Neural progenitor cell (in vitro differentiated cells): ENCODE results near the gene KRTAP12-1. TPM values are rescaled to one million over a fixed set of nuclear protein-coding genes. Genes with fewer than 3 reads are reported as not detected.

ENCODE experiments used
- DNase-seq: peaks from one replicate; pipeline ENCODE4 v3.0.0-alpha.2; 2016; ENCODE audit warnings: low spot score
- H2AFZ ChIP-seq: fragments of 200-600 bp; sonication (generic); replicated peaks from 2 replicates; pipeline ENCODE4 v1.6.1; 2016; ENCODE audit warnings: antibody characterized with exemption
- H3F3A ChIP-seq: fragments of 200-600 bp; sonication (generic); 2 replicates; pipeline ENCODE4 v1.6.1; 2016; ENCODE audit warnings: antibody characterized with exemption, low read depth
- H3K27ac ChIP-seq: fragments of 200-600 bp; sonication (generic); 2 replicates; pipeline ENCODE4 v1.5.1; 2016; ENCODE audit warnings: mild to moderate bottlenecking
- H3K27me3 ChIP-seq: fragments of 200-600 bp; sonication (generic); 2 replicates; pipeline ENCODE4 v1.6.1; 2016; ENCODE audit warnings: mild to moderate bottlenecking, moderate library complexity
- H3K36me3 ChIP-seq: fragments of 200-600 bp; sonication (generic); 2 replicates; pipeline ENCODE4 v1.5.1; 2016
- H3K4me1 ChIP-seq: fragments of 200-600 bp; sonication (generic); 2 replicates; pipeline ENCODE4 v1.6.1; 2016; ENCODE audit warnings: mixed run types
- H3K4me2 ChIP-seq: fragments of 200-600 bp; sonication (generic); 2 replicates; pipeline ENCODE4 v1.6.1; 2016
- H3K4me3 ChIP-seq: fragments of 200-600 bp; sonication (generic); 2 replicates; pipeline ENCODE4 v1.5.1; 2016
- H3K79me2 ChIP-seq: fragments of 200-600 bp; sonication (generic); 2 replicates; pipeline ENCODE4 v1.6.1; 2016; ENCODE audit warnings: low read depth
- H3K9ac ChIP-seq: fragments of 200-600 bp; sonication (generic); 2 replicates; pipeline ENCODE4 v1.6.1; 2016
- H3K9me3 ChIP-seq: fragments of 200-600 bp; sonication (generic); 2 replicates; pipeline ENCODE4 v1.5.1; 2016; ENCODE audit warnings: low read depth
- H4K20me1 ChIP-seq: fragments of 200-600 bp; sonication (generic); 2 replicates; pipeline ENCODE4 v1.6.1; 2016; ENCODE audit warnings: low read depth
- H3K27ac Mint-ChIP-seq: 3 replicates; pipeline ENCODE4 v1.8.0; 2021; ENCODE audit warnings: mixed read lengths
- H3K27me3 Mint-ChIP-seq: 2 replicates; pipeline ENCODE4 v1.8.0; 2022; ENCODE audit warnings: low read depth, mild to moderate bottlenecking, inconsistent platforms, moderate library complexity, mixed read lengths; ENCODE audit not compliant: insufficient read depth
- H3K36me3 Mint-ChIP-seq: 3 replicates; pipeline ENCODE4 v1.8.0; 2021; ENCODE audit warnings: mixed read lengths
- H3K4me1 Mint-ChIP-seq: 3 replicates; pipeline ENCODE4 v1.8.0; 2021; ENCODE audit warnings: mixed read lengths
- H3K4me3 Mint-ChIP-seq: 3 replicates; pipeline ENCODE4 v1.8.0; 2021; ENCODE audit warnings: mild to moderate bottlenecking, moderate library complexity, mixed read lengths
- H3K9me3 Mint-ChIP-seq: 3 replicates; pipeline ENCODE4 v1.8.0; 2020; ENCODE audit warnings: mixed read lengths
- EZH2 ChIP-seq: fragments of 200-600 bp; sonication (generic); IDR thresholded peaks from 2 replicates; pipeline ENCODE4 v1.6.1; 2017; ENCODE audit warnings: antibody characterized with exemption, mild to moderate bottlenecking, moderate library complexity
- EZH2phosphoT487 ChIP-seq: fragments of 200-600 bp; sonication (generic); IDR thresholded peaks from 2 replicates; pipeline ENCODE4 v1.6.1; 2017; ENCODE audit warnings: antibody characterized with exemption
- small RNA-seq: library from RNA; depleted of rRNA; stranded (forward); fragments of <200 nt; gene quantifications from one replicate; pipeline ENCODE3, GENCODE V24; 2015
- total RNA-seq: library from RNA; depleted of rRNA; stranded (reverse); fragments of >200 nt; gene quantifications from 2 replicates; pipeline ENCODE4 v1.2.3, GENCODE V29; 2015; ENCODE audit warnings: low replicate concordance
- TF ChIP-seq, protein P1 (sequence below): fragments of 200-600 bp; sonication (generic); IDR thresholded peaks from 2 replicates; pipeline ENCODE4 v1.5.1; 2017; ENCODE audit warnings: antibody characterized with exemption, mild to moderate bottlenecking

Gene KRTAP12-1
- total RNA-seq, 1 donor from 2014 or later = not detected

DNA sequence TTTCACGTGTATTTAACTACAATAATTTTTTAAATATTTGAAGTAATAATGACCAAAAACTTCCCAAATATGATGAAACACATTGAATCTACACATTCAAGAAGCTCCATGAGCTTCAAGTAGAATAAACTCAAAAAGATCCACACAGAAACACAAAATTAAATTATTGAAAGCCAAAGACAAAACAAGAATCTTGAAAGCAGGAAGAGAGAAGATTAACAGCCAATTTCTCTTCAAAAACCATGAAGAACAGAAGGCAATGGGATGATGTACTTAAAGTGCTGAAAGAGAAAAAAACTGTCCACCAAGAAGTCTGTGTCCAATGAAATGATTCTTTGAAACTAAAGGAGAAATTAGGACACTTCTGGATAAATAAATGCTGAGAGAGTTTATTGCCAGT is 49.9 kb downstream of the KRTAP12-1 start:
- H3K4me1 Mint-ChIP-seq = peaks cover under 1% of the 10 kb centered on the region
- H4K20me1 ChIP-seq = no peaks in the 10 kb centered on the region
- H3K27me3 Mint-ChIP-seq = peaks cover 6% of the 10 kb centered on the region

More for the DNA sequence above, 49.9 kb downstream of the KRTAP12-1 start:
- Mint-ChIP-seq H3K4me3 (no peak overlapping the region), H3K27ac (no peak overlapping the region), H3K9me3 (peaks cover 29% of the 10 kb centered on the region), H3K36me3 (no peaks in the 10 kb centered on the region)
- no peaks in the 10 kb centered on the region for H3K36me3 ChIP-seq
- H3K9ac ChIP-seq = no peak overlapping the region
- H3K9me3 ChIP-seq = peaks cover 8% of the 10 kb centered on the region
- DNase-seq = no peak
- H3K27ac ChIP-seq = no peak overlapping the region
- peaks cover 2% of the 10 kb centered on the region for H3F3A ChIP-seq
- TF ChIP-seq, protein P1, sequence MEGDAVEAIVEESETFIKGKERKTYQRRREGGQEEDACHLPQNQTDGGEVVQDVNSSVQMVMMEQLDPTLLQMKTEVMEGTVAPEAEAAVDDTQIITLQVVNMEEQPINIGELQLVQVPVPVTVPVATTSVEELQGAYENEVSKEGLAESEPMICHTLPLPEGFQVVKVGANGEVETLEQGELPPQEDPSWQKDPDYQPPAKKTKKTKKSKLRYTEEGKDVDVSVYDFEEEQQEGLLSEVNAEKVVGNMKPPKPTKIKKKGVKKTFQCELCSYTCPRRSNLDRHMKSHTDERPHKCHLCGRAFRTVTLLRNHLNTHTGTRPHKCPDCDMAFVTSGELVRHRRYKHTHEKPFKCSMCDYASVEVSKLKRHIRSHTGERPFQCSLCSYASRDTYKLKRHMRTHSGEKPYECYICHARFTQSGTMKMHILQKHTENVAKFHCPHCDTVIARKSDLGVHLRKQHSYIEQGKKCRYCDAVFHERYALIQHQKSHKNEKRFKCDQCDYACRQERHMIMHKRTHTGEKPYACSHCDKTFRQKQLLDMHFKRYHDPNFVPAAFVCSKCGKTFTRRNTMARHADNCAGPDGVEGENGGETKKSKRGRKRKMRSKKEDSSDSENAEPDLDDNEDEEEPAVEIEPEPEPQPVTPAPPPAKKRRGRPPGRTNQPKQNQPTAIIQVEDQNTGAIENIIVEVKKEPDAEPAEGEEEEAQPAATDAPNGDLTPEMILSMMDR = no peak
- no peak for TF ChIP-seq EZH2
- TF ChIP-seq EZH2phosphoT487 = no peak
- H3K4me3 ChIP-seq = no peak overlapping the region
- H3K4me2 ChIP-seq = no peak overlapping the region
- H3K27me3 ChIP-seq = no peaks in the 10 kb centered on the region
- H2AFZ ChIP-seq = no peak overlapping the region
- peaks cover 3% of the 10 kb centered on the region for H3K4me1 ChIP-seq
- H3K79me2 ChIP-seq = no peaks in the 10 kb centered on the region

Small RNA genes lying within 50 kb of the gene (small RNA-seq; reads per million reads assigned to genes)
- gene KRTAP12-6P = not detected

Other genes starting within 250 kb of the KRTAP12-1 start
- 2.5 and 4.9 TPM in 2 replicates for gene LRRC3, start 226.7 kb downstream of the KRTAP12-1 start, total RNA-seq
- gene KRTAP10-1, start 142.0 kb downstream of the KRTAP12-1 start, total RNA-seq = not detected in 2 replicates
- gene KRTAP10-2, start 130.7 kb downstream of the KRTAP12-1 start, total RNA-seq = not detected in 2 replicates
- not detected in 2 replicates for gene KRTAP10-3, start 123.4 kb downstream of the KRTAP12-1 start, total RNA-seq
- gene KRTAP10-4, start 108.4 kb downstream of the KRTAP12-1 start, total RNA-seq = not detected in 2 replicates
- gene KRTAP10-5, start 101.6 kb downstream of the KRTAP12-1 start, total RNA-seq = not detected in 2 replicates
- gene KRTAP10-6, start 89.7 kb downstream of the KRTAP12-1 start, total RNA-seq = not detected in 2 replicates
- gene KRTAP10-7, start 81.6 kb downstream of the KRTAP12-1 start, total RNA-seq = not detected in 2 replicates
- gene KRTAP10-8, start 70.1 kb downstream of the KRTAP12-1 start, total RNA-seq = not detected in 2 replicates
- gene KRTAP10-9, start 55.1 kb downstream of the KRTAP12-1 start, total RNA-seq = not detected in 2 replicates
- not detected in 2 replicates for gene KRTAP10-10, start 44.8 kb downstream of the KRTAP12-1 start, total RNA-seq
- gene KRTAP10-11, start 35.7 kb downstream of the KRTAP12-1 start, total RNA-seq = not detected in 2 replicates
- gene KRTAP12-4, start 27.5 kb downstream of the KRTAP12-1 start, total RNA-seq = not detected in 2 replicates
- not detected in 2 replicates for gene KRTAP12-3, start 24.2 kb downstream of the KRTAP12-1 start, total RNA-seq
- not detected in 2 replicates for gene KRTAP12-2, start 15.2 kb downstream of the KRTAP12-1 start, total RNA-seq
- gene KRTAP10-12, start 15.0 kb upstream of the KRTAP12-1 start, total RNA-seq = not detected in 2 replicates
- not detected in 2 replicates for gene TSPEAR, start 29.4 kb upstream of the KRTAP12-1 start, total RNA-seq
- 76.7 and 83.1 TPM in 2 replicates for gene UBE2G2, start 119.7 kb upstream of the KRTAP12-1 start, total RNA-seq
- gene SUMO3, start 135.9 kb upstream of the KRTAP12-1 start, total RNA-seq = 117 and 135 TPM in 2 replicates
- gene PTTG1IP, start 191.5 kb upstream of the KRTAP12-1 start, total RNA-seq = 162 and 192 TPM in 2 replicates
- gene ITGB2, start 238.7 kb upstream of the KRTAP12-1 start, total RNA-seq = 0.09 TPM in 1 of 2 replicates, not detected in the other